Fibroblast of peridontal ligament (primary cell): Measurements from ENCODE around the gene OR6B3.
"Not testable (repeated sequence)": the region's sequence is repeated elsewhere in the genome, so short reads cannot be mapped to it uniquely, and the experiment has no call there.

Source experiments
- DNase-seq: peaks from one replicate; pipeline ENCODE4 v3.0.0-alpha.2; 2010; ENCODE audit errors: extremely low read depth

The OR6B3 gene

DNA sequence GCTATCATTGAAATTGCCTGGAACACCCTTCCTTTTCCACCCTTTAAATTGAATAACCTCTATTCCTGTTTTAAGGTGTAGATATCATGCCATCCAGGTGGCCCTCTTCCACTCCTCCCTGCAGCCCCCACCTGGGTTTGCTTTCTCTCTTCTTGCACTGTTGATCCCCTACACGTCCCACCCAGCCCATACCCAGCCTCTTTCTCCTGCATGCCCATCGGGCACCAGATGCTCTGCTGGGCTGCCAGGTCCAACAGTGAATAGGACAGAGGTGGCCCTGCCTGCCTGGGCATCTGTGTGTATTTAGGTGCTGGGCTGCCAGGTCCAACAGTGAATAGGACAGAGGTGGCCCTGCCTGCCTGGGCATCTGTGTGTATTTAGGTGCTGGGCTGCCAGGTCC is 9.2 kb downstream of the OR6B3 start:
- DNase-seq: not testable (repeated sequence)

DNA sequence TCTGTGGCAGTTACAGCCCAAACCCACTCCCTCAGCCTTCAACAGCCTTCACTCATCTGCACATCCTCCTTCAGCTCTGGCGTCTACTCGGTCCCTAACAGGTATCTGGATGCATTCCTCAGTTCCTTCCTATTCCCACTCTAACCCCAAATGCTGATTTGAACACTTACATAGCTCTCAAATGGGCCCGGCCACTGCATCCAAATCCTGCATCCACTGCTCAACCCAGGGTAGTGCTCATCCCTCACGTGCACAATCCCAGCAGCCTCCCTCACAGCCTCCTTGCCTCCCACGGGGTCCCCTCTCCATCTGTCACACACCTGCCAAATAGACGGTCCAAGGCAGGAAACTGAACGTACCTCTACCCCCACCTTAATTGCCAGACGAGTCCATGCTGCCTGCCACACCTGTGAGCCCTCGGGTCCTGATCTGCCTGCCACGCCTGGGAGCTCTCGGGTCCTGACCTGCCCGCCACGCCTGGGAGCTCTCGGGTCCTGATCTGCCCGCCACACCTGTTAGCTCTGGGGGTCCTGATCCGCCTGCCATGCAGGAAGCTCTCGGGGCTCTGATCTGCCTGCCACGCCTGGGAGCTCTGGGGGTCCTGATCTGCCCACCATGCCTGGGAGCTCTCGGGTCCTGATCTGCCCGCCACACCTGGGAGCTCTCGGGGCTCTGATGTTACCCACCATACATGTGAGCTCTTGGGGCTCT is 9.9 kb downstream of the OR6B3 start:
- no peak for DNase-seq

DNA sequence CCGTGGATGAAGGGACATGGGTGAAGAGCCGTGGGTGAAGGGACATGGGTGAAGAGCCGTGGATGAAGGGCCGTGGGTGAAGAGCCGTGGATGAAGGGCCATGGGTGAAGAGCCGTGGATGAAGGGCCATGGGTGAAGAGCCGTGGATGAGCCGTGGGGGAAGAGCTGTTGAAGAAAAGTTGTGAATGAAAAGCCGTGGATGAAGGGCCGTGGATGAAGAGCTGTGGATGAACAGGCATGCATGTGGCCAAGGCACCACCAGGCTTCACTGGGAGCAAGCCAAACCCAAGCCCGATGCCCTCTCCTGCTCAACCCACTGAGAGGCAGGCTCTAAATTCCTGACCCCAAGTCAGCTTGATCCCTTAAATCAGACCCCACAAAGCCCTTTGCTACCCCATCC is 10.6 kb downstream of the OR6B3 start:
- DNase-seq: no peak

DNA sequence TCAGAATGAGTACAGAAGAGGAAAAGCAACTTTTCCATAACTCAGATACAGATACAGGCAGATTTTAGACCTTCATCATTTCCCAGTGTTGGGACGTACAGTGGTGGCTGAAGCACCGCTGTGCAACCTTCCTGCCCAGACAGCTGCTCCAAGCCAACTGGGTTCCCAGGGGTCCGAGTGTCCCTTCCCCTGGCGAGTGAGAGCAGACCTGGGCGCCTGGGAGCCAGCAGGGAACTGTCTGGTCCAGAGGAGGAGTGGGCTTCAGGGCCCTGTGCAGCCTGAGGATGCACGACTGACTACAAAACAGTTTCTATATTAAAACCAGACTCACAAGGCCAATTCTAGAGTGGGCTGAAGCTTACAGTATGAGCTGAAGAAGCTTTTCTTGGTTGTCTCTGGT is 12.0 kb downstream of the OR6B3 start:
- DNase-seq: no peak

DNA sequence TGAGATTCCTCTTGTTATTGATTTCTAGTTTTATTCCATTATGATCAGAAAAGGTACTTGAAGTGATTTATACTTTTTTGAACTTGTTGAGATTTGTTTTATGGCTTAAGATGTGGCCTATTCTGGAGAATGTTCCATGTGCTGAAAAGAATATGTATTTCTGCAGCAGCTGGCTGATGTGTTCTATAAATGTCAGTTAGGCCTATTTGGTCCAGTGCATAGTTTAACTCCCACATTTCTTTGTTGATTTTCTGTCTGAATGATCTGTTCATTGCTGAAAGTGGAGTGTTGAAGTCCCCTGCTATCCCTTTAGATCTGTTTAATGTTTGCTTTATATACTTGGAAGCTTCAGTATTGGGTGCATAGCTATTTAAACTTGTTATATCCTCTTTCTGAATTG is 16.0 kb downstream of the OR6B3 start:
- DNase-seq: no peak

DNA sequence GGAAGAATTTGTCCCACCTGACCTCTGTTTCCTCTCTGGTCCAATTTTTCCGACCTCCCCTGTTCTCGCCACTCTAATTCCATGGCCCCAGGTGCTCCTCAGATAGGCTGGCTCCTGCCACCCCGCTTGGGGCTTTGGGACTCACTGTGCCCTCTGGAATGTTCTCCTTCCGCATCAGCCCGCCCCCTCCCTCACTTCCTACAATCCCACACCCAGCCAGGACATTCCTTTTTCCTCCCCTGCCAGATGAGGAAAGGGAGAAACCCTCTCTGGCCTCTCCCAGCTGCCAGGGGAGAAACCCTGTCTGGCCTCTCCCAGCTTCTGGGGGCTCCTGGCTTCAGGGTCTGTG is 20.0 kb downstream of the OR6B3 start:
- DNase-seq: no peak

DNA sequence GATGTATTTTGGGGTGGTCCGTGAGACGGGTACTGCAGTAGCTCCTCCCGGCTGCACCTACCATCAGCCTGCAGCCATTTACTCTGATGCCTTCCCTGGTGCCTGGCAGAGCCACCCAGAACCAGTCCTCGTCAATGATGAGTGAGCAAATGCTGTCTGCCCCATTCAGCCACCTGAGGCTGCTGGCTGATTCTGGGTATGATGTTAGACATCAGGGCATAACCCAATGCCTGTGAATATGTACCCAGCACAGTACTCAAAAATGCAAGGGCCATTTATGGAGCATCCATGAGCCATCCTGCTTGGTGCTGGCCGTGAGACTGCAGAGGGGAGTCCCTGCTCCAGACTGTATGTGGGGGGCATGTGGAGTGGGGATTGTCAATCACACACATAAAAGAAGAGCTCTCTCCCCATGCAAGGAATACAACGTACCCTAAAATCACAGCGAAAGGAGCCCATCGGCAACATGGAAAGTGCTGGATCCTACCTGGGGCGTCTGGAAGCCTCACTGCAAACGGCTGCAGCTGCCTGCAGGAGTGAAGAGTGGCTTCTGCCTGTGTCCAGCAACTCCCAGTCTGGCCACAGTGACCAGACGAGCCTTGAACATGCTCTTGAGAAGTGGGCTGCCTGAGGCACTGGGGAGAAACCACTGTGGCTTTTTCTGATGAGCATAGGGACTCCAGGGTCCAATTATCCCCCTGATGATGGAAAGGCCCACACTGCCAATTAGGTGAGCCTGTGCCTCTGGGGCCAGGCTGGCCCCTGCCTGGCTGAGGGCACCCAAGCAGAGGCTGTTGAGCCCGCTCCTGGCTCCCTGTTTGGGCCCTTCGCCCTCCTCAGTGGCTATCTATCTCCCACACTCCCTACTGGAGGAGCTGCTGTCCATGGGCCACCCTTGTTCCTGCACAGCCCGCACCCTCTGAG is 20.7 kb downstream of the OR6B3 start:
- no peak for DNase-seq

DNA sequence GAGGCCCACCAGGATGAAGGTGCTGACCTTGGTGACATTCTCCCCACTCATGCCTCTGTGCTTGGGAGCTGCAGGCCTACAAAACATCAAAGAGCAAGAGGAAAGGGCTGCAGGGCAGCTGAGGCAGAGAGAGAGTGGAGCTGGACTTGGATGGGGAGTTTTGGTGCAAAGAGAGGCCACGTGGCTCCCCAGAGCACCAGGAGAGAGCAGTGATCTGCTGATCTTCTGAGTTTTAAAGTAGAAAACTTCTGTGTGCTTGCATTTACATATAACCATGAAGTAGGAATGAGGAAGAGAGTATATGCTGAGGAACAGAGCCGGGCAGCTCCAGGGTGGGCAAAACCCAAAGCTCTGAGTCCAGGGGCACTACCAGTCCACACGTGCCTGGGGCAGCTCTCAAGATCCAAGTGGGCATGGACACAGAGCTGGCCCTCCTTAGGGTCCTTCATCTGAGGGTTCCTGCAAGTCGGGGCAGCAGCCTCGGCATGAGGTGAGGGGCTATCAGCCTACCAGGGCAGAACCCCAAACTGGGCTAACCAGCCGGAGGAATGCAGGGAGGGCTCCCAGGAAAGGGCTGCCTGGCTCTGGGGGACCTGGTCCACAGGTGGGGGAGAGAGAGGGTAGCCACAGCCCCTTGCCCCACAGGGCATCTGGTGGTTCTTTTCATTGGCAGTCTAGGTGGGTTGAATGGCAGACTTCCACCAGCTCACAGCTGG is 22.8 kb downstream of the OR6B3 start, which contains the start of gene OR6B2:
TSS of gene OR6B2 (minus strand) at position 51 of the 716 bp plus-strand sequence. CDS start at position 51, 0 bp downstream.
- no peak for DNase-seq

DNA sequence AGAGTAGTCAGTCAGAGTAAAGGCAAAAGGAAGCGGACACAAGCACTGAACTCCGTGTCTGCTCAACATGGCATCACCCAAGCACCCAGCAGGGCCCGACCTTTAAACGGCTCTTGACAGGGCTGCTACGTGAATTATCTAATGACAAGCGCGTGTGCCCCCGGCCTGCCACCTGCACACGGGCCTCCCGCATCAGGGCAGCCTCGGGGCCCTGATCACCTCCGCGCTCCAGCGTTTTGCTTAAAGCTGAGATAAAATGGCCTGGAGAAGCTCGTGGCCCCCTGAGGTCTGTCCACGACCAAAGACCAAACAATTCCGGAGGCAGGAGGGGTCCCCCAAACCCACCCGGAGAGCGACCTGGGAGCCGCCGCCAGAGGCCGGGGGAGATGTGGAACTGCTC is 28.6 kb downstream of the OR6B3 start:
- DNase-seq: peak; percentile 3

DNA sequence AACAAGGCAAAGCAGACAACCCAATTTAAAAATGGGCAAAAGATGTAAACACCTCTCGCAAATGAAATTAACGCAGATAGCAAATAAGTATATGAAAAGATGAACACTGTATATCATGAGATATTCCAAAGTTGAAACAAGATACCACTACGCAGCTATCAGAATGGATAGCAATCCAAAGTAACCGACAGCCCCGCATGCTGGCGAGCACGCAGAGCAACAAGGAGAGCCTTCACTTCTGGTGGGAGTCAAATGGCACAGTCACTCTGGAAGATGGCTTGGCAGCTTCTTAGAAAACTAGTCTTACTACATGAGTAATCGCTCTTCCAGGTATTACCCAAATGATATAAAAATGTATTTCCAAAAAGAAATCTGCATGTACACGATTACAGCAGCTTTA is 29.5 kb downstream of the OR6B3 start:
- DNase-seq: no peak

DNA sequence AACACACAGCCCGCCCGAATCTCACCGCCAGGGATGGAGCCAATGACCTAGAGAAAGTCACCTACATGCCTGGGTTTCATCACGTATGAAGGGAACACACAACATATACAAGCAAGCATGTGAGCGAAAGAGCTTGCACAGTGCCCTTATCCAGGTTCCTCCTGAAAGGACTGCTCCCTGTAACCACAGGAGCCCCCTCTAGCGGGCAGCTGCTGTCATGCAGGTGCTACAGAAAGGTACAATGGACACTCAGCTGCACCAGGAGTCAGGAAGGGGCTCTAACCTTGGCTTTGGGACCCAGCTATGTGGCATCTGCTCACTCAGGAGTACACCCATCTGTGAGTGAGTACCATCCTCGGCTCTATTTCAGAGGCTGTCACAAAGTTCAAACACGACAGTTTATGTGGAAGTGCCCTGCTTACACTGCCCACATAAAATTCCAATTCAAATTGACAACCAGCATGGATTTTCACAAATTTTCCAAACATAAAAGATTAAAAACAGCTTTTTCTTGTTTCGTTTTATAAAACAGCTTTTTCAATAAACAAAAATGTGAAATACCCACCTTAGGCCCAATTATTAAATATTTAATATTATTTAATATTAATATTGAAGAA is 31.7 kb downstream of the OR6B3 start:
- peak; percentile 49 for DNase-seq

DNA sequence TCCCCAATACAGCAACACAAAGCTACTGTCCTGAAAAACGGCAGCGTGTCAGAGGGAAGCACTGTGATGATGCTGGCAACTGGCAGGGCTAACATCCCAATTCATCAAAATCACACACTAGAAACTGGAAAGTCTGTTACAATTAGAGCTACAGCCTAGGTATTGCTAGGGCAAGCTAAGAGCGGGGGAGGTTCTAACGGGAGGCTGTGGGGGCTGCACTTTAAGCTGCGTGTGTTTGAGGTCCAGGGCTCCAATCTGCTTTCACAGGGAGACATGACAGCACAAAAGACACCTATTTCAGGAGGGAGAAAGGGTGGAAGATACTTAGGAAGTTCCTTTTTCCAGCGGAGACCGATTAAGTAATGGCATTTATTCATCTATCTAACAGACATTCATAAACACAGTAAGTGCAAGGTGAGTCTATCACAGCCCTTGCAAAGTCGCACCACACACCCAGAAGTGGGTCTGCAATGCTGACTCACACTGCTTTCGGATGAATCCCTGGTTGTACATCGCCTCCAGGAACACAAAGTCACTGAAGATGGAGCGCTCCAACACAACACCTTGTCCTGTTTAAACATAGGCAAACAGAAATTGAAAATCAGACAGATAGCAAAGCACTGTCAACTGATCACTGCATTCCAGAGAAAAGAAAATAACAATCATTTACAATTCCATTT is 35.1 kb downstream of the OR6B3 start:
- DNase-seq: no peak

DNA sequence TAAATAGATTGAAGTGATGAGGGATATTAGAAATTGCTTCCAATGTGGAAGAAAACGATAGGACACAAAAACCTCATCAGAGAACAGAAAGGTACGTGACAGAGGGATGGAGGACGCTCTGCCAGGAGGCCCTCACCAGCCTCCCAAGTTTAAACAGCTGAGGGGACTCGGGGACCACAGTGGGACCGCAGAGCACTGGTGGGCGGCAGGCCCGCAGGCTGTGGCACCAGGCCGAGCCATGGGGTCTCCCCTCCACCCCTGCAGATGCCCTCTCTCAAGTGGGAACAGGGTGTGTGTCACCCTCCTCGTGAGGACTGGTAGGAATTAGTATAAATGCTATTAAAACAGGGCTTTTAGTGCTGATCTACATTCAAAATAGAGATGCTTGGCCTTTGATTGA is 39.0 kb downstream of the OR6B3 start:
- DNase-seq: no peak

DNA sequence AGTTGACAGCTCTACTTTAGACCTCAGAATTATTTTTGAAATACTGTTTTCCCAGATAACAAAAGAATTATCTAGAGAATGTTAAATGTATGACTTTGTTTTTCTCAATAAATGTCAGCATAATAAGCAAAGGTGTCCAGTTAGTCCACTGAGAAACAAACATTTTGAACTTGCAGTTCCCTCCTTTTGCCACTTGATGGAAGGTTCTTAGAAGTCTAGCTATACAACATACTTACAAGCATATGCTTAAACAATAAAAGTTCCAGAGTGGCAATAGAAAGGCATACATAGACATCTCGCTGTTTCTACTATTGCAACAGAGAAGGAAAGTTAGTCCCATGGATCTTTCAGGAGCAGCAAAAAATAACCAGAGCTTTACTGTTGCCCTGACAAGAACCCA is 40.0 kb downstream of the OR6B3 start:
- peak; percentile 22 for DNase-seq

DNA sequence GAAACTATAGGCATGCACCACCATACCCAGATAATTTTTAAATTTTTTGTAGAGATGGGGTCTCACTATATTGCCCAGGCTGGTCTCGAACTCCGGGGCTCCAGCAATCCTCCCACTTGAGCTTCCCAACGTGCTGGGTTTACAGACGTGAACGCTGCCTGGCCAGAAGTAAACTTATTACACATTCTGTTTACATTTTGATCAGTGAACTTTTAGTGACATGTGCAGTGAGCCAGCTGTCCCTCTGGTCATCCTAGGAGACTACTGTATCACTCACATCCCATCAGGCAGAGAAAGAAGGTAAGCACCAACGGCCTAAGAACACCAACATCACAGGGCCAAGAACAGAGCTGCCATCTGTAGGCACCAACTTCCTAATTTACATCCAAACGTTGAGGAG is 50.3 kb downstream of the OR6B3 start:
- DNase-seq: no peak

DNA sequence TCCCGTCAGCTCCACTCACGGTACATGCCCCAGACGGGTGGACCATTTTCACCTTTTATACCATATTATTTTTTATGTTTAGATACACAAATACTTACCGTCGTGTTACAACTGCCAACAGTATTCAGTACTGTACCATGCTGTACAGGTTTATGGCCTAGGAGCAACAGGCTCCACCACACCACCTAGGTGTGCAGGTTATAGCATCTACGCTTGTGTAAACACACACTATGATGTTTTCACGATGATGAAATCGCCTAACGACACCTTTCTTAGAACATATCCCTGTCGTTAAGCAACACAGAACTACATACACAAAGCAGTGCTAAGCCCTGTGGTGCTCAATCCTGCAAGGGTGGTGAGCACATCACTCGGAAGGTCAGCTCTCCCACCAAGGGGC is 52.6 kb downstream of the OR6B3 start:
- no peak for DNase-seq

DNA sequence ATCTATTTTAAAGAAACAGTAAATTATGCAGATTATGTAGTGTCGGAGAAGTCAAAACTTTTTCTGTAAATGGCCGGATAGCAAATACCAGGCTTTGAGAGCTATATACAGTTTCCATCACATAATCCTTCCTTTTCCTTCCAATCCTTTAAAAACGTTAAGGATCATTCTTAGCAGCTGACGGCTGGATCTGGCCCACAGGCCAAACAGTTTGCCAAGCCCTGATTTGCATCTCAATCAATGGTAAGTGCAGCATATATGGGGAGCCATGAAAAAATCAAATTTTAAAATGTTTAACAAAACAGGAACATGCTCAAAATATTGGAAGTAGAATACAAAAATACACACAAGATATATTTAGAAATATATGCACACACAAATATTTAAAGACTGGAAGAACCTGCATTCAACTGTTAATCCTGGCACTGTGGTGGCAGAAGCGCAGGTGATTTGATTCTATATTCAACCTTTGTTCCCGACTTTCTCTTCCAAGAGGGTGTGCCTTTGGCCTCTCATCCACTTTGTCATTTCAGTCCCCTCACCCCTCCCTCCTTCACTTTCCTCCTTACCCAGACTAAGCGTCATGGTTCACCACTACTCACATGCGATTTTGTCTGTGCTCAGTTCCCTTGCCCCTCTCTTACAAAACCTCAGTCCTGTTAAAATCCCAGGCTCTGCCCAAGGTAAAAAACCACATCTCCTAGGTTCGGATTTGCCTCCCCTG is 55.5 kb downstream of the OR6B3 start:
- DNase-seq: no peak
